Keratinocyte (primary cell): ENCODE measurements around the gene CZIB. TPM values are rescaled to one million over a fixed set of nuclear protein-coding genes. Genes with fewer than 3 reads are reported as not detected.

ENCODE experiments used
- DNase-seq: peaks from one replicate; pipeline ENCODE4 v3.0.0-alpha.2; 2011; ENCODE audit warnings: low read depth, missing footprints, low spot score
- FAIRE-seq: peaks from 2 replicates; lab custom pipeline; 2011; peaks lifted over from hg19 to GRCh38; lab: Jason Lieb, UNC
- H2AFZ ChIP-seq: 2 replicates; pipeline ENCODE4 v1.6.0; 2012; ENCODE audit warnings: low read length, control low read depth, inconsistent platforms; ENCODE audit not compliant: control insufficient read depth
- H3K27ac ChIP-seq: 2 replicates; pipeline ENCODE4 v1.5.1; 2011; ENCODE audit warnings: low read length; ENCODE audit not compliant: control insufficient read depth, insufficient read depth
- H3K27me3 ChIP-seq: 3 replicates; pipeline ENCODE4 v1.6.0; 2011; ENCODE audit warnings: low read length; ENCODE audit not compliant: control insufficient read depth, insufficient read depth; ENCODE audit errors: extremely low read depth
- H3K36me3 ChIP-seq, 2 experiments: 2 replicates in 1 of 2; 3 replicates in 1 of 2; pipeline ENCODE4 v1.5.1; 2011; ENCODE audit warnings: low read length in 2 of 2, mild to moderate bottlenecking in 1 of 2; ENCODE audit not compliant: control insufficient read depth in 2 of 2, insufficient read depth in 2 of 2; ENCODE audit errors: extremely low read depth in 1 of 2
- H3K4me1 ChIP-seq: 3 replicates; pipeline ENCODE4 v1.5.1; 2011; ENCODE audit warnings: low read length; ENCODE audit not compliant: control insufficient read depth, insufficient read depth; ENCODE audit errors: extremely low read depth
- H3K4me2 ChIP-seq: 3 replicates; pipeline ENCODE4 v1.6.0; 2011; ENCODE audit warnings: low read depth, low read length; ENCODE audit not compliant: control insufficient read depth, insufficient read depth; ENCODE audit errors: extremely low read depth
- H3K4me3 ChIP-seq, 3 experiments: fragments of 200-600 bp in 1 of 3; sonication (generic) in 1 of 3; 2 replicates in 2 of 3; 3 replicates in 1 of 3; pipeline ENCODE4 v1.5.1; 2011 to 2016; ENCODE audit warnings: low read length in 3 of 3, mild to moderate bottlenecking in 3 of 3, control low read depth in 2 of 3, inconsistent platforms in 1 of 3, low read depth in 1 of 3, mixed read lengths in 1 of 3, mixed run types in 1 of 3, moderate library complexity in 1 of 3; ENCODE audit not compliant: control insufficient read depth in 2 of 3, insufficient read depth in 2 of 3; ENCODE audit errors: extremely low read depth in 1 of 3
- H3K79me2 ChIP-seq: 2 replicates; pipeline ENCODE4 v1.6.0; 2012; ENCODE audit warnings: low read length; ENCODE audit not compliant: control insufficient read depth, insufficient read depth
- H3K9ac ChIP-seq: 3 replicates; pipeline ENCODE4 v1.6.0; 2011; ENCODE audit warnings: low read length; ENCODE audit not compliant: control insufficient read depth, insufficient read depth; ENCODE audit errors: extremely low read depth
- H3K9me1 ChIP-seq: 3 replicates; pipeline ENCODE4 v1.6.0; 2011; ENCODE audit warnings: low read length; ENCODE audit not compliant: control insufficient read depth, insufficient read depth; ENCODE audit errors: extremely low read depth
- H3K9me3 ChIP-seq: 2 replicates; pipeline ENCODE4 v1.5.1; 2012; ENCODE audit warnings: low read depth, low read length; ENCODE audit not compliant: control insufficient read depth
- H4K20me1 ChIP-seq: 3 replicates; pipeline ENCODE4 v1.6.0; 2011; ENCODE audit warnings: low read length; ENCODE audit not compliant: control insufficient read depth, insufficient read depth; ENCODE audit errors: extremely low read depth
- EZH2 ChIP-seq: IDR thresholded peaks from one replicate; pipeline ENCODE4 v1.6.1; 2012; ENCODE audit warnings: inconsistent platforms, mild to moderate bottlenecking, low read length, moderate library complexity
- dilution Hi-C: fragments of 300-500 bp; cut with MboI; formaldehyde crosslinking; loops from one replicate; pipeline ENCODE4 v1.7.0; 2020; ENCODE audit warnings: low sequenced_read_pairs; ENCODE audit not compliant: extremely low pct_ligation_motif_present
- polyA plus RNA-seq, 5 experiments: library from polyadenylated mRNA; depleted of rRNA in 3 of 5; stranded (reverse) in 3 of 5; stranded (forward) in 1 of 5; unstranded in 1 of 5; fragments of >200 nt; gene quantifications; 1 replicate in 1 of 5; 2 replicates in 3 of 5; 3 replicates in 1 of 5; pipeline versions ENCODE4 v1.2.1 to v1.2.3, GENCODE V29; 2011 to 2012; ENCODE audit warnings: missing spikeins in 2 of 5, low read depth in 1 of 5, low replicate concordance in 1 of 5
- TF ChIP-seq, protein P1 (sequence below), 3 experiments: IDR thresholded peaks in 1 of 3; conservative IDR thresholded peaks in 1 of 3; optimal IDR thresholded peaks in 1 of 3; 2 replicates in 2 of 3; 3 replicates in 1 of 3; pipeline versions ENCODE3 to v1.5.1; 2011; ENCODE audit warnings: low read length in 3 of 3, mild to moderate bottlenecking in 3 of 3, moderate library complexity in 2 of 3, control low read depth in 1 of 3, inconsistent platforms in 1 of 3; ENCODE audit not compliant: insufficient read depth in 2 of 3; ENCODE audit errors: extremely low read depth in 1 of 3

CZIB gene
- polyA plus RNA-seq, 1 donor (not counting 4 experiments of a cell fraction or from before 2014, with no cell fraction given), result 52.6 TPM

- FAIRE-seq, result peak; percentile 85
- Histone ChIP-seq H3K9me1 (no peaks in the 10 kb centered on the region), H3K4me2 (peak within 1 kb of the TSS; percentile 98), H3K79me2 (peaks cover 26% of the 10 kb centered on the region), H4K20me1 (no peaks in the 10 kb centered on the region), H3K27me3 (no peaks in the 10 kb centered on the region), H3K4me1 (peaks cover 14% of the 10 kb centered on the region), H3K9ac (peak within 1 kb of the TSS; percentile 86), H3K4me3 (peak within 1 kb of the TSS; percentile 77 to 93 (median 77)), H3K36me3 (peaks cover 4 to 9% of the 10 kb centered on the region in 2 experiments), H2AFZ (peak within 1 kb of the TSS; percentile 93), H3K9me3 (no peaks in the 10 kb centered on the region), H3K27ac (peak within 1 kb of the TSS; percentile 82)
- TF ChIP-seq, protein P1, sequence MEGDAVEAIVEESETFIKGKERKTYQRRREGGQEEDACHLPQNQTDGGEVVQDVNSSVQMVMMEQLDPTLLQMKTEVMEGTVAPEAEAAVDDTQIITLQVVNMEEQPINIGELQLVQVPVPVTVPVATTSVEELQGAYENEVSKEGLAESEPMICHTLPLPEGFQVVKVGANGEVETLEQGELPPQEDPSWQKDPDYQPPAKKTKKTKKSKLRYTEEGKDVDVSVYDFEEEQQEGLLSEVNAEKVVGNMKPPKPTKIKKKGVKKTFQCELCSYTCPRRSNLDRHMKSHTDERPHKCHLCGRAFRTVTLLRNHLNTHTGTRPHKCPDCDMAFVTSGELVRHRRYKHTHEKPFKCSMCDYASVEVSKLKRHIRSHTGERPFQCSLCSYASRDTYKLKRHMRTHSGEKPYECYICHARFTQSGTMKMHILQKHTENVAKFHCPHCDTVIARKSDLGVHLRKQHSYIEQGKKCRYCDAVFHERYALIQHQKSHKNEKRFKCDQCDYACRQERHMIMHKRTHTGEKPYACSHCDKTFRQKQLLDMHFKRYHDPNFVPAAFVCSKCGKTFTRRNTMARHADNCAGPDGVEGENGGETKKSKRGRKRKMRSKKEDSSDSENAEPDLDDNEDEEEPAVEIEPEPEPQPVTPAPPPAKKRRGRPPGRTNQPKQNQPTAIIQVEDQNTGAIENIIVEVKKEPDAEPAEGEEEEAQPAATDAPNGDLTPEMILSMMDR (optimal IDR thresholded peaks at IDR 0.05 in 1 of 3, IDR thresholded peaks at IDR 0.05 in 1 of 3, conservative IDR thresholded peaks at IDR 0.05 in 1 of 3; ENCODE audit: extremely low read depth in 1 of 3, insufficient read depth in 2 of 3, low read length in 3 of 3), result no peak
- no peak for TF ChIP-seq EZH2
- peak; percentile 72 for DNase-seq
- dilution Hi-C loops, result no loop called here
Observed at GRCh38 chr1:53238197-53239155, 18.0 kb upstream of the CZIB start, which contains the start of gene MAGOH. MAGOH (minus strand) TSS chr1:53238518; CDS start chr1:53238448, 70 bp downstream.

DNA sequence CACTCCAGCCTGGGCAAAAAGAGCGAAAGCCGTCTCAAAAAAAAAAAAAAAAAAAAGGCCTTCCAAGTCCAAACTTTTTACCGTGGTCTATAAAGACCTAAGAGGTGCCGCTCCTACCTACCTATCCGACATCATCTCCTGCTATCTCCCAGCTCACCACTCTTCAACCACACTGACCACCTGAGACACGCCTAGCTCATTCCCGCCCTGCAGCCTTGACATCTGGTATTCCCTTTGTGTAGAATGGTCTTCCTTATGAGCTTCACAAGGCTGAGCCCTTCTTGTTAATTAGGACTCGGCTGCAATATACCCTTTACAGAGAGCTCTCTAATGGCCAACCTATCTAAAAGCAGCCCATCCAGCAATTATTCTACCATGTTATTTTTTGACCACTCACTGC is 17.2 kb upstream of the CZIB start:
- H3K4me1 ChIP-seq, result peaks cover 14% of the 10 kb centered on the region
- peak overlapping the region; percentile 77 to 93 (median 77) for H3K4me3 ChIP-seq
- no peaks in the 10 kb centered on the region for H3K27me3 ChIP-seq
- peak overlapping the region; percentile 86 for H3K9ac ChIP-seq
- H3K27ac ChIP-seq, result peak overlapping the region; percentile 82
- FAIRE-seq (no peak), DNase-seq (no peak)
- H2AFZ ChIP-seq, result no peak overlapping the region
- no peaks in the 10 kb centered on the region for H3K9me3 ChIP-seq
- TF ChIP-seq EZH2, result no peak
- TF ChIP-seq, protein P1 (optimal IDR thresholded peaks at IDR 0.05 in 1 of 3, IDR thresholded peaks at IDR 0.05 in 1 of 3, conservative IDR thresholded peaks at IDR 0.05 in 1 of 3; ENCODE audit: extremely low read depth in 1 of 3, insufficient read depth in 2 of 3, low read length in 3 of 3), result no peak
- peaks cover 26% of the 10 kb centered on the region for H3K79me2 ChIP-seq
- peak overlapping the region; percentile 84 for H3K4me2 ChIP-seq
- no peaks in the 10 kb centered on the region for H3K9me1 ChIP-seq
- peaks cover 6 to 13% of the 10 kb centered on the region in 2 experiments for H3K36me3 ChIP-seq
- dilution Hi-C loops, result no loop called here
- H4K20me1 ChIP-seq, result no peaks in the 10 kb centered on the region
